Measurements from ENCODE around the gene PLEKHG7. TPM values are rescaled to one million over a fixed set of nuclear protein-coding genes. Genes with fewer than 3 reads are reported as not detected.

PLEKHG7 gene
- total RNA-seq (2022; extraction: Qiagen RNA extraction), result 0.06 to 0.14 TPM (median 0.06 TPM) in 3 of 5 replicates, not detected in the others

GRCh38 chr12:92702754-92703679 is at the start of gene PLEKHG7:
PLEKHG7 (plus strand) TSS chr12:92702989; CDS start chr12:92706632, 3,643 bp downstream.

Other genes with a start within 250 kb of the PLEKHG7 start
- 3.2 to 8.2 TPM (median 5.9 TPM) in 5 replicates for gene EEA1, start 226.3 kb downstream of the PLEKHG7 start, total RNA-seq (2022; extraction: Qiagen RNA extraction)

All from A549 treated with CORT108297 at 1 μM for 4 hours (cell line).